ENCODE measurements around the gene SHQ1.
A peak's percentile ranks its signal among the peaks of the same experiment; 100 is the strongest.
"Not testable (repeated sequence)": the region's sequence is repeated elsewhere in the genome, so short reads cannot be mapped to it uniquely, and the experiment has no call there.

SHQ1 gene

DNA sequence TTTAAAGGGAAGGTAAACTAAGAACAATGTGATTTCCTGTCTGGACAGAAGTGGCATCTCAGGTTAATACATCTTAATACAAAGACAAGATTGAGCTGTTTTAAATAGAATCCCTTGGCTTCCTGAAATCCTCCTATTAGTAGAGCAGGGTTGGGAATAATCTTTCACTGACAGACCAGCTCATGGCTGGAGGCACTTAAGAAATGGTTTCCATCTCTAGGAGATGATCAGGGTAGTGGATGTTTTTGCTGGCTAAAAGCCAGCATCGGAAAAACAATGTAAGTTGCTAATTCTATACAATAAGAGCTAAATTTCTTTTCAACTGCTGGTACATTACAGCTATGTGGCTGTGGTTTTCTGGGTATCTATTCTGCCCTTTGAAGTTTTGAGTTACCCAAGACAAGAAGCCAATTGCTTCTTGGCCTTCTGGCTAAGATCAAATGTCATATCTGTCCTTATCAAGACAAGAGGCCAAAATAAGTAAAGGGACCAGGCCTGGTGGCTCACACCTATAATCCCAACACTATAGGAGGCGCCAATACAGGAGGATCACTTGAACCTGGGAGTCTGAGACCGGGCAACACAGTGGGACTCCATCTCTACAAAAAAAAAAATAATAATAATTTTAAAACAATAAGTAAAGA, 49.6 kb downstream of the SHQ1 start:
- DNase-seq = no peak

DNA sequence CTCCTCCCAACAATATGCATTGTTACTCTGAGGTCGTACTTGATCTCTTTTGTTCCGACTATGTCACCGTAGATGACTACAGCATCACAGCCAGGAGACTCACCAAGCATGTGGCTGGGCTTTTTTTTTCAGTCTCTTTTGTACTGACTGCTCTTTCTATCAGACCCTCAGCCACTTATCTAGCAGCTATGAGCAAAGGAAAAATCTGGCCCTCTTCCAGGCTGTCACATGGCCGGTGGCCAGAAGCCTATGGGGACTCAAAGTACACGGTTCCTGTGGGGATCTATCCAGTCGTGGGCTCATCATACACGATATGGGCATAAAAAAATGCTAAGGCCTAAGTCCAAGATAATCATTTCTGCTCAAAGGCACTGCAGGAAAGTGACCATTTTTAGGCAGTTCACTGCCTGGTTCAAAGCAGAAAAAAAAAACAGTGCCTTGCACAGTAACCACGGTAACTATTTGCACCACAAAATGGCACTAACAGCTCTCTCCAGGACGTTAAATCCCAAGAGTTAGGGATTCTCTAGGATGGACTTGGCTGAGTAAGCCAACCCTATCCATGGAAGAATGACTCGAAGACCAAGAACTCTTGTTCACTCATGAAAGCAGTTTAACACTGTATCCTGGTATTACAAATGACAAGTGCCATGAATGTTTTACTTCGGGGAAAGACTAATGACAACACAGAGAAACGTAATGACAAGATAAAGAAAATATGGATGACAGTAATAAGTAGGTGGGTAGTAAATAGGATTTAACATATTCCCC, 50.3 kb downstream of the SHQ1 start:
- peak; percentile 93 for DNase-seq

DNA sequence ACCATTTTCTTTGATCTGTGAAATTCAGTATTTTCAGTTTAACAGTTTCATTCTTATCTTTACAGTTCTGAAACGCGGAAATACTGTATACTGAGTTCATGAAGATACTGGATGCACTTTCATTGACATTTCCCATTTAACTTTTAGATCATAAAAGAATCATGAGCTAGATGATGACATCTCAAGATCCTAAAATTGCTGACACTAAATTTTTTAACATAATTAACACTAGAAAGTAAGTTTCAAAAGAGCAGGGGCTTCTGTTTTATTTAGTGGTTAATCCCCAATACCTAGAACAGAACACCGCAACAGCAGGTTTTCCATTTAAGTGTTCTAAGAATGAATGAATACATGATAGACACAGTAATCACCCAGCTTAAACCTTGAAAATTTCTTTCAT, 54.2 kb downstream of the SHQ1 start:
- no peak for DNase-seq

DNA sequence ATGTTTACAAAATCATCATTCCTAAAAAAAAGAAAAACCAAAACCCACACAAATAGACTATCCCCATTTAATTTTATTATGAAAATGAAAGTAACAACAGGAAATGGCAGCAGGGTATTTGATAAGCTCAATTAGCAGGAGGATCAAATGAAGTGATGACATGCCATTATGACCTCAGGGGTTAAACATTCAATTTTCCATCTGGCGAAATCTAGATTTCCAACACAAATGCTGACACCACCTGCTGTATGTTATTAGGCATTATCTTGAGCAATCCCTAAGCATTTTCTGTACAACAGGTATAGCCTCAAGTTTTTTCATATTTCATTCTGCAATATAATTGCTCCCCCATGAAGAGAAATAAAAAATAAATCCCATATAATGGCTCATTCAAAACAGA, 57.1 kb downstream of the SHQ1 start:
- DNase-seq = no peak

DNA sequence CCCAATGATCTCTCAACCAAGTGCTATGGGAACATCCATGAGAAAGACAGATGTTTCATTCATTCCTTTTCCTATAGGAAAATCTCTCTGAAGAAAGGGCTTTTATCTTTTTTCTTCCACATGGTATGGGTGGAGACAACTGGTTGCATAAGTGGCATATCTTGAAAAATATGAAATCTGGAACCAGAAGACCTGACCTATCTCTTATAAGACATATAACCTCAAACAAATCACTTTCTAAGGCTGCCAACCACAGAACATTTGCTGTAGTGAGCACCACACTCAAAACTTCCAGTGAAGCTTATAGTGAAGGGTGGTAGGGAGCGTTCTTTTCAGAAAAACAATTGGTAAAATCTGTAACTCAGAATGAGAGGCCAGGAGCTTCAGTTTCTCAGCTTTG, 58.5 kb downstream of the SHQ1 start:
- DNase-seq = no peak

DNA sequence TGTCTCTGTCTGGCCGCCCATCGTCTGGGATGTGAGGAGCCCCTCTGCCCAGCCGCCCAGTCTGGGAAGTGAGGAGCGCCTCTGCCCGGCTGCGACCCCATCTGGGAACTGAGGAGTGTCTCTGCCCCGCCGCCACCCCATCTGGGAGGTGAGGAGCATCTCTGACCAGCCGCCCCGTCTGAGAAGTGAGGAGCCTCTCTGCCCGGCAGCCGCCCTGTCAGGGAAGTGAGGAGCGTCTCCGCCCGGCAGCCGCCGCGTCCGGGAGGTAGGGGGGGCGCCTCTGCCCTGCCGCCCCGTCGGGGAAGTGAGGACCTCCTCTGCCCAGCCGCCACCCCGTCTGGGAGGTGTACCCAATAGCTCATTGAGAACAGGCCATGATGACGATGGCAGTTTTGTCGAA, 60.0 kb downstream of the SHQ1 start:
- DNase-seq = not testable (repeated sequence)

DNA sequence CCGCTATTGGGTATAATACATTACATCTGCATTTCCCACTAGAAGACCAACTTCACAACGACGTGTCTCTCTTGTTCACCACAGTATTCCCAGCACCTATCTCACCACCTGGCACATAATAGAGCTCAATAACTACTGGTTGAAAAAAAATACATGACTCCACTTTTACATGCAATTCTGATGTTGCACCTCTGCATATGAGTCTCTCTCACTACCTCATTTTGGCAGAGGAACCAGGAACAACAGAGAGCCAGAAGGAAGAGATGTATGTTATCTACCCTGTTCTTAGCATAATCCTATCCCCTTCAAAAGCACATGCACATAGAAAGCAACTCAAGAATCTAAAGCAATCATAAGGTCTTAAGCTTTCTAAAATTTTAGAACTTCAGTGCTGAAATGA, 61.6 kb downstream of the SHQ1 start:
- DNase-seq = no peak

DNA sequence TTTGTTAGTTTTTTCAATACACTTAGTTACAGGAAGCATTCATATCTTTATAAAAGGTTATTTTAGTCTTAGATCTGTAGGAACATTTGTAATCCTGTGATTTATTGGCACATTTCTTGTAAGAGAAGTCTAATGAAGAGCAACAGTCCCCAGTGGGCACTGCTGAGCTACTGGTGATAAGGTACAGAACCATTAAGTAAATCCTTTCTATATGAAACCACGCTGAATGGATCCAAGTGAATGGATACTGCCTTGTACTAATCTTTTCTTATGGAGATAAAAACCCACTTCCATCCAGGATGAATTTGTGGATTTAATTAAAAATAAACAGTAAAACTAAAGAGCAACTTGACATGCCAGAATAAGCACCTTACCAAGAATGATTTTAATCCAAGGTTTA, 64.0 kb downstream of the SHQ1 start:
- no peak for DNase-seq

DNA sequence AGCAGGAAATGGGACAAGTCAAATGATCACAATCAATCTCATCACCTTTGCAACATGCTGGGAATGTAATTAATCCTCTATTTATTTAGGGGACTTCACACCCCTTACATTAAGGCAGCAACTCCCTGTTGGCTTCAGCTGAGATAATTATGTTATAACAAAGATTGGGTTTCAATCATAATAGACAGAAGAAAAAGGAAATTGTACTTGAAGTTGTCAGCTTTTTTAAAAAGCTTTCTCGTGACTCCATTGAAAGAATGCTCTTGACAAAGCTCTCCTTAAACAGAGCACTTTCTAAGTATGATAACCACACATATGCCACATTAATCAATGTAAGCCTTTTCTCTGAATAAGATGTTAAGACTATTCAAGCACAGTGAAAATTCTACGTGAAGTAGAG, 65.7 kb downstream of the SHQ1 start:
- DNase-seq = peak; percentile 65

DNA sequence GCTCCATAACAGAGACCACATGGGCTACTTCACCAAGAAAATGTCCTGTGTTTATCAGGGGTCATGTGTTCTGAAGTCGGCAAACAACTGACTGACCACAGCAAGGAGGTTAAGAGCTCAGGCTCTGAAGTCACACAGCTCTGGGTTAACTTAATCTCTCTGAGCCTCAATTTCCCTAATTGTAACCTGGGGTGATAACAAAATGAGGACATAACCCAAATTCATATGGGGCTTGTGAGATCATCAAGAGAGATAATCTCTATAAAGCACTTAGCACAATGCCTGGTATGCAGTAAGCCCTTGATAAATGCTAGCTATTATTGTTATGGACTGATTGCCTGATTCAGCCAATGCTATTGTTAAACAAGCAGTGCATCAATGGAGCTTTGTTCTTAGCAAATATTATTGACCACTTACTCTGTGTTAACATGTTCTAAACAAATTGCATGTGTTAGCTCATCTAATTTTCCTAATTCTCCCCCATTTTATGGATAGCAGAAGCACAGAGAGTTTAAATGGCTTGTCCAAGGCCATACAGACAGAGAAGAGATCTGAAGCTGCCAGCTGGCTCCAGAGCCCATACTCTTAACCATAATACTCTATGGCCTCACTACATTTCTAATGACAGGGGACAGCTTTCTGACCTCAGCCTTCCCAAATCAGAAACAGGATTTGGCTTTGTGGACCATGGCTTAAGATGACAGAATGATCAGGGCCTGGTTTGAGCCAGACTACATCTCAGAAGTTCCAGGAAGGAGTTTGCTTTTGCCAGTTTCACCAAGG, 78.3 kb downstream of the SHQ1 start:
- no peak for DNase-seq

DNA sequence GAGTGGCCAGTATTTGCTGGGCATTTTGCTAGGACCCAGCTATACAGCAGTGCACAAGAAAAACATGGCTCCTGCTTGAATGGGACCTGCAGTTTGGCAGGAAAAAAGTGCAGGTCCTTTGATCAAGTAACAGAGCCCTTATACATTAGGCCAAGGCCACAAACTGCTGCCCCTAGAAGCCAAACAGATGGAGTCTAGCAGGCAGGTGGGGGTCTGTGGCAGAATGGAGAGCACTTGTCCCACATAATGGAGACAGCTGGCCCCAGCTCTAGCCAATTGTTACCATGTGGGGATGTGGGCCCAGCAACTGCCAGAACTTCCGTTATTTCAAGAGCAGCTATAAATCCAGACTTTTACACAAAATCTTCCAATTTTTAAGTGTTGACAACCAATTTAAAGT, 79.3 kb downstream of the SHQ1 start:
- peak; percentile 54 for DNase-seq

DNA sequence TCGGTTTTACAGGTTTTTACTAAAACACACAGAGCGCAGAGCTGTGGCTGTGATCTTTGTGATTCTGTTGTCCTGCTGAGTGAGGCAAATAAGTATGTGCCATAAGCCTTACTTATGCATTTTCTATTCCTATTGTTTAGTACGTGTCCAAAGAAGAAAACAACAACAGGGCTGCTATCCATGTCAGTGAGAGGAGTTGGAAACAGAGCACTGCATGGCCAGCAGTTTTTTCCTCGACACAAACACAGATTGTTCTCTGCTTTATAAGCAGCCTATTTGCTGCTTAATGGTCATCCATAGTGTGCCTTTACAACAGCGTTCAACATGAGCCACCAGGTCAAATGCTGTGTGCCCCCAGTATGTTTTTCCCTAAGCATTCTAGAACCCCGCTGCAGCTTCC, 79.8 kb downstream of the SHQ1 start:
- DNase-seq = no peak

DNA sequence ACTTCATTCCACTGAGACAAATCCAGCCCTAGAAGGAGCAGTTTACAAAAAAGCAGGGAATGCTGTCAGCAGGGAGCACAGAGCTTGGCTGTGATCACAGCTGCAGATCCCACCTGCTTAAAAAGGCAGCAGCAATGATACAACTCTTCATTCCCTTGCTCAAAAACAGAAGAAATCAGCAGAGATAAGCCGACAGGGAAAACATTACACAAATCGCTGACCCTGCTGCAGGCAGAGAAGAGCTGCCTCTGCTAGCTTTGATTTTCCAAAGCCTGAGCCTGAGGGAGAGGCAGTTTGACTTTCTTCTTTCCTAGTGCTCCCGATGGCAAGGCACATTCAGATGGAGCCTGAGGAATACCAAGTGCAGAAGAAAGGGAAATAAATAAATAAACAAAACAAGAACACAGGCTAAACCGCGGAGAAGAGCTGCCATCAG, 80.2 kb downstream of the SHQ1 start:
- peak; percentile 25 for DNase-seq

DNA sequence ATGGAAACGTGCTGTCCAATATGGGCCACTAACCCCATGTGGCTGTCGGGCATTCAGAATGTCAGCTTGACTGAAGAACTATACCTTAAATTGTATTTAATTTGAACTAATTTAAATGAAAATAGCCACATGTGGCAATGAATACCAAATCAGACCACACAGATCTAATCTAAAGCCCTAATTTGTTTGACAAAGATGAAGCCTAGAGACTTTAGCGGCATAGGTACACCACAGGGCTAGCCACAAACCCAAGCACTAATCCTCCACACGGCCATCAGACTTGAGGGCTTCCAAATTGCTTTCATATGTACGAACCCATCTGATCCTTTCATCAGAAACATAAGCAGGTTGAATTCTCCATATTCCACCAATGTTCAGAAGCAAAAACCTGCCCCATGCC, 81.4 kb downstream of the SHQ1 start:
- DNase-seq = no peak

DNA sequence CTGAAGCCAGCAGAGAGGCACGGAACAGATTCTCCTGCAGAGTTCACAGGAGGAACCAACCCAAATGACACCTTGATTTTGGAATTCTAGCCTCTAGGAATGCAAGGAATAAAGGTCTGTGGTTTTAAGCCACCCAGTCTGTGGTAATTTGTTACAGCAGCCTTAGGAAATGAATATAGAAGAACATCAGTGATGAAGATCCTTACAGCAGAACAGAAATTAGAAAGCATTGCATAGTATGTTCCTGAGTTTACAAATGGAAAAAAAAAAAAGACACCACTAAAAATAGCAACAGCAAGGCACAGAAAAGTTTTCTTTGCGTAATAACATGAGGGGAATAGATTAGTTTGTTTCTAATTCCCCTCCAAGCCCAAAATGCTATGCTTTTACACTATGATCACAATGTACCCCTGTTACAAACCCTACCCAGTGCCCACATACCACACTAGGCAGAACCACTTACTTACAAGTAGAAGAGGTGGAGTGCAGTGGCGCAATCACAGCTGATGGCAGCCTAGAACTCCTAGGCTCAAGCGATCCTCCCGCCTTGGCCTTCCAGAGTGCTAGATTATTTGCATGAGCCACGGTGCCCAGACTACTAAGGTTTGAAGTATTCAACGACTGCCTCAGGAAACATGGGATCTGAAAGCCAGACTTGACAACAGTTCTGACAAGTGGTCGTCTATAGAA, 84.3 kb downstream of the SHQ1 start:
- no peak for DNase-seq

DNA sequence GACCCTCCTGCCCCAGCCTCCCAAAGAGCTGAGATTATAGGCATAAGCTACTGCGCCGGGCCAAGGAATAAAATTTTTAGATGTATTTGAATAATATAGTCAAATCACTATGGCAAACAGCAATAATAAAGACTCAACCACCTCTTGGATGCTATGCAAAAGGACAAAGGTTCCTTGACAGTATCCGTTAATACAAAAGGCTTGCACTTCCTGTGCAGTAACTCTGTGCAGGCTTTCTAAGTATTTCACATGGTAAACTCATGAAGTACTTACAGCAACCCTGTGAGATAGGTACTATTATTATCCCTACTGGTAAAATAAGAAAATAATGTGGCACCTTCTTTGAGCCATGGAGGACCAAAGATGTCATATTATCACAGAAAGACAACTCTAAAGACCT, 86.8 kb downstream of the SHQ1 start:
- no peak for DNase-seq

DNA sequence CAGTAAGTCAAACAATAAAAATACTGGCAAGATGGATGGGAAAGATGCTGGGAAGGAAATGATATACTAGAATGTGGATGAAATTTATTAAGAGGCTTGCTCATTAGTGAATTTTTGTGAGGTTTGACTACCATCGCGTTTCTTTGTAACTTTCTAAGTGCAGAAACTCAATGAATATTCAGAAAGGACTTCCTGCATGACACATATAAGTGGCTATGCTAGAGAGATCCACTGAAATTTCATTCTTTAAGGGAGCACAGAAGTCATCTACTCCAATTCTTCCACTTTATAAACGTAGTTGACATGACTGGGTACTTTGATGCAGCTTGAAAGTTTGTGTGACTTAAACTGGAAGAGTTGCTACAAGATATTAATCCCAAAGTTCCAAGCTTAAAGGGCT, 88.0 kb downstream of the SHQ1 start:
- DNase-seq = no peak

DNA sequence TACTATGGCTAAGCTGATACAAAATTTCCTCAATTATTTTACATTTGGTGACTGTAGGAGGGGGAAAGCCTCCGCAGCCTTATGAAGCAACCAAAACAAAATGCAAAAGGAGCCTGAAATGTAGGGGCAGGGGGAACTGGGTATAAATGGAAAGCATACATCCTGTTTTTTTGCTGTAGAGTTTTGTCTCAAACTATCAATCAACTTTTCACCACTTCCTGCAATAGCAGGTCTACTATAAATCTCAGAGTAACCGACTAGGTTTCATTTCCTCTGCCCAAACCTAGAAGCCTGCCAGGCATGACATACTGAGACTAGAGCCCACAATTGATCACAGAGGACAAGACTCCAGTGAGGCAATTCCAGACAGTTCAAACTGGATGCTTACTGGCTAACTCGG, 91.3 kb downstream of the SHQ1 start:
- no peak for DNase-seq

DNA sequence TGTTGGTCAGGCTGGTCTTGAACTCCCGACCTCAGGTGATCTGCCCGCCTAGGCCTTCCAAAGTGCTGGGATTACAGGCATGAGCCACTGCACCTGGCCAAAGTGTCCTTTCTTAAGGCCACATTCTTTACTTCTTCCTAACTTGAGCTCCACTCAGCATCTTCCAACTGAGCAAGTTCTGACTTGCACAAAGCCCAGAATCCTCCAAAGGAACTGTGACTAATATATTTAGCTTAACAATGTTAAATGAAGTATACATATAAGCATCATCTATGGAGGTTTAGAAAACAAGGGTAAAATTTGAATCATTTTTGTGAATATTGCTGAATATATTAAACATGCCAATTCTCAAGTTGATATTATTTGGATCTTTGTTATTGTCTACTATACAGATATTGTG, 93.7 kb downstream of the SHQ1 start:
- no peak for DNase-seq

DNA sequence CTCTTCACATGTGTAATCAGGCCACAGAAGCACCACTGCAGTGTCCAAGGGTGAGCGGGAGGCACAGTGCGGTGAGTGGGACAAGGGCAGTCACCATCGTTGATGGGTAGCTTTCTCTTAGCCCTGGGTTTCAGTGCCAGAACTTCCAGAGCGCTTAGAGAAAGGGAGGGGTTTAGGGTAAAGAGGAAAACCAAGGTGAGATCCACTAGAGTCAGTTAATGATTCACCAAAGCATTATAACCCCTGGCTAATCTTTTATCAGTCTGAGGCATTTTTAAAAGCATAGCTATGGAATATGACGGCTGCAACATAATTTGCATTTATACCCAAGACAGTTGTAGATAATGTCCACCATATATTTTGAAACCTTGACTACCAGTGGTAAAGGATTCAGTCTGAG, 94.8 kb downstream of the SHQ1 start:
- DNase-seq = no peak

DNA sequence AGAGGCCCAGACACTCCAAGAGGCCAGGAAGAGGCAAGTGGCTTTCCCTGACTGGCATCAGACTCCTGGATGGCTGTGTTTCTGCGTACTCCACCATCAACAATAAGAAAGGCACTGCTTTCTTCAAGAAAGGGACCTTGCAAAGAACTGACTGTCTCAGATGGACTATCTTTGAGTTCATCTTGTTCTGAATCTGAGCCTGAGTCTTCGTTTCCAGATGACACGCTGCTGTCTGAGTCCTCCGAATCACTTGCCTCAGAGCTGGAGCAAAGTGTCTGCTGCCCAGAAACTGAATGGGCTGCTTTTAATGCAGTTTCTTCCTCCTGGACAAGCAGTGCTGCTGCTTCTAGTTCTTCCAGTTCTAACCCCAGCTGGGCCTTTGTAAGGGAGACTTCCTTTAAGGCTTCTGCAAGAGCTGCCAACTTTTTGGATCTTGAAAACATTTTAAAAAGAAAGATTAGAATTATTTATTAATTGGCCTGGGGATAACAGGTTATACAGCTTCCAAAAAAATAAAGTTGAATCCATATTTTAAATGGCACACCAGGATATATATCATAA, 97.8 kb downstream of the SHQ1 start:
- DNase-seq = no peak

DNA sequence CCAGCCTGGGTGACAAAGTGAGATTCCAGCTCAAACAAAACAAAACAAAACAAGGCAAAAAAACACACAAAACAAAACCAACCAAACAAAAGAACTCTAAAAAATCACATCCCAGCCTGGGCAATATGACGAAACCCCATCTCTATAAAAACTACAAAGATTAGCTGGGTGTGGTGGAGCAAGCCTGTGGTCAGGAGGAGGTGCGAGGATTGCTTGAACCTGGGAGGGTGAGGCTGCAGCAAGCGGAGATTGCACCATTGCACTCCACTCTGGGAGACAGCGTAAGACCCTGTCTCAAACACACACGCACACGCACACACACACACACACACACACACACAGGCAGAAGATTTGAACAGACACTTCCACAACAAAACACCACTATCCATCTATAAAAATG, 99.6 kb downstream of the SHQ1 start:
- no peak for DNase-seq

Measured in NCI-H1092 treated with DMSO at 0.1 percent for 48 hours (cell line).